SKM-1 (cell line): ENCODE results near the gene SLC25A5.
"Not testable (repeated sequence)": the region's sequence is repeated elsewhere in the genome, so short reads cannot be mapped to it uniquely, and the experiment has no call there.

ENCODE experiments used
- DNase-seq: peaks from one replicate; lab custom pipeline; 2025; ENCODE audit not compliant: unreplicated experiment; lab: John Stamatoyannopoulos, UW

SLC25A5 gene

GRCh38 chrX:119475389-119476101, 7.3 kb downstream of the SLC25A5 start:
- DNase-seq, result no peak

- DNase-seq, result no peak
Observed at GRCh38 chrX:119477812-119478232, 9.6 kb downstream of the SLC25A5 start.

- DNase-seq, result no peak
Observed at GRCh38 chrX:119478504-119478903, 10.3 kb downstream of the SLC25A5 start.

GRCh38 chrX:119479845-119480244, 11.6 kb downstream of the SLC25A5 start:
- DNase-seq, result no peak

GRCh38 chrX:119481323-119481801, 13.1 kb downstream of the SLC25A5 start:
- no peak for DNase-seq

GRCh38 chrX:119482041-119482440, 13.8 kb downstream of the SLC25A5 start:
- DNase-seq, result no peak

GRCh38 chrX:119482481-119483480, 14.5 kb downstream of the SLC25A5 start:
- DNase-seq, result peak; percentile 24

GRCh38 chrX:119486745-119487144, 18.5 kb downstream of the SLC25A5 start:
- no peak for DNase-seq

GRCh38 chrX:119487766-119488165, 19.5 kb downstream of the SLC25A5 start:
- DNase-seq, result not testable (repeated sequence)

- DNase-seq, result no peak
Observed at GRCh38 chrX:119488749-119489148, 20.5 kb downstream of the SLC25A5 start.

- no peak for DNase-seq
Observed at GRCh38 chrX:119489212-119490074, 21.2 kb downstream of the SLC25A5 start.

- DNase-seq, result no peak
Observed at GRCh38 chrX:119492463-119492862, 24.2 kb downstream of the SLC25A5 start.

GRCh38 chrX:119493851-119494495, 25.7 kb downstream of the SLC25A5 start:
- not testable (repeated sequence) for DNase-seq

- DNase-seq, result no peak
Observed at GRCh38 chrX:119495734-119496726, 27.8 kb downstream of the SLC25A5 start.

GRCh38 chrX:119497185-119497584, 28.9 kb downstream of the SLC25A5 start:
- no peak for DNase-seq

- DNase-seq, result no peak
Observed at GRCh38 chrX:119500061-119500800, 32.0 kb downstream of the SLC25A5 start.

GRCh38 chrX:119501511-119502148, 33.4 kb downstream of the SLC25A5 start:
- DNase-seq, result no peak
